Measurements from ENCODE around the gene PPP1R14B.

The PPP1R14B gene

GRCh38 chr11:64281957-64282770 lies 35.4 kb upstream of the PPP1R14B start:
- no peak for DNase-seq

GRCh38 chr11:64278576-64279190 lies 31.9 kb upstream of the PPP1R14B start:
- DNase-seq, result no peak

GRCh38 chr11:64276653-64277431 lies 30.1 kb upstream of the PPP1R14B start:
- DNase-seq, result no peak

- no peak for DNase-seq
Observed at GRCh38 chr11:64275841-64276240, 29.1 kb upstream of the PPP1R14B start.

- no peak for DNase-seq
Observed at GRCh38 chr11:64275031-64275800, 28.5 kb upstream of the PPP1R14B start.

GRCh38 chr11:64269540-64270220 lies 22.9 kb upstream of the PPP1R14B start:
- DNase-seq, result peak; percentile 99

GRCh38 chr11:64268893-64269539 lies 22.3 kb upstream of the PPP1R14B start:
- DNase-seq, result peak; percentile 74

GRCh38 chr11:64268025-64268892 lies 21.5 kb upstream of the PPP1R14B start:
- DNase-seq, result no peak

- DNase-seq, result no peak
Observed at GRCh38 chr11:64267207-64267945, 20.6 kb upstream of the PPP1R14B start.

GRCh38 chr11:64266339-64266738 lies 19.6 kb upstream of the PPP1R14B start:
- DNase-seq, result no peak

GRCh38 chr11:64265176-64266160 lies 18.7 kb upstream of the PPP1R14B start:
- no peak for DNase-seq

GRCh38 chr11:64264371-64264852 lies 17.7 kb upstream of the PPP1R14B start:
- no peak for DNase-seq

GRCh38 chr11:64263947-64264317 lies 17.2 kb upstream of the PPP1R14B start:
- DNase-seq, result no peak

GRCh38 chr11:64263021-64263946 lies 16.5 kb upstream of the PPP1R14B start:
- no peak for DNase-seq

GRCh38 chr11:64262271-64263002 lies 15.7 kb upstream of the PPP1R14B start:
- DNase-seq, result no peak

GRCh38 chr11:64261556-64262080 lies 14.9 kb upstream of the PPP1R14B start:
- DNase-seq, result no peak

Measured in activated CD4-positive, alpha-beta T cell treated with anti-CD3 and anti-CD28 coated beads for 48 hours (primary cell).